SU-DHL-6 (cell line): ENCODE data around the gene FH.

Experiments used
- CTCF ChIP-seq: fragments of 200-600 bp; sonication (generic); IDR thresholded peaks from one replicate; pipeline ENCODE4 v1.5.1; 2017; ENCODE audit warnings: antibody characterized with exemption, mild to moderate bottlenecking, low read length, moderate library complexity; ENCODE audit not compliant: insufficient read depth, poor library complexity, severe bottlenecking
- EZH2phosphoT487 ChIP-seq: fragments of 200-600 bp; sonication (generic), shearing (Covaris generic); conservative IDR thresholded peaks from 2 replicates; pipeline ENCODE4 v1.6.1; 2018; ENCODE audit warnings: mild to moderate bottlenecking, antibody characterized with exemption, low read length, moderate library complexity, mixed read lengths

DNA sequence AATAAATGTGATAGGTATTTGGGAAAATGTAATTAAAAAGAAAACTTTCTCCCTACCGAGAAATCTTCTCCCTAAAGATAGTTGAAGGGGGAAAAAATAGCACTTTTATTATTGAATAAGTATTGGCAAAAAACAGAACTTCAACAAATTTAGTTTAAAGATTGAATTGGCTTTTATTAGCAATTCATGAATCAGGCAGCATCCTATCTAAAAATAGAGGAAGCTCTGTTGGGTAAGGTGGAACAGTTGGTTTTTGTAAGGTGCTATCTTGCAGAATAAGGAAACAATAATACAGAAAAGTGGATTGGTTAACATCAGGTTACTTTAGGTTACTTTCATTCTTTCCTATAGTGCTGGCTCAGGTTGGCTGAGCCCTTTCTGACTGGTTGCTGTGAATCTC, 62.8 kb downstream of the FH start:
- no peak for TF ChIP-seq CTCF
- no peak for TF ChIP-seq EZH2phosphoT487
